Neural cell (in vitro differentiated cells): Measurements from ENCODE around the gene GPI. TPM values are rescaled to one million over a fixed set of nuclear protein-coding genes. Genes with fewer than 3 reads are reported as not detected.
A peak's percentile ranks its signal among the peaks of the same experiment; 100 is the strongest.

Experiments
- H2AFZ ChIP-seq: fragments of 200-600, 300-800 bp; sonication (generic), shearing (Covaris generic); 2 replicates; pipeline ENCODE4 v1.6.0; 2014; ENCODE audit warnings: low read depth, mild to moderate bottlenecking, antibody characterized with exemption, low read length, moderate library complexity
- H3F3A ChIP-seq: fragments of 200-600 bp; shearing (Covaris generic); 2 replicates; pipeline ENCODE4 v1.6.1; 2016; ENCODE audit warnings: mild to moderate bottlenecking, moderate library complexity, mixed read lengths, antibody characterized with exemption, low read length; ENCODE audit not compliant: insufficient read depth, poor library complexity, severe bottlenecking
- H3K27ac ChIP-seq: fragments of 200-600, 300-800 bp; sonication (generic), shearing (Covaris generic); 2 replicates; pipeline ENCODE4 v1.5.1; 2014; ENCODE audit warnings: mild to moderate bottlenecking, low read length, moderate library complexity
- H3K27me3 ChIP-seq: fragments of 300-800, 200-600 bp; sonication (generic), shearing (Covaris generic); 2 replicates; pipeline ENCODE4 v1.6.0; 2014; ENCODE audit warnings: mild to moderate bottlenecking, low read depth, low read length, moderate library complexity; ENCODE audit not compliant: insufficient read depth
- H3K36me3 ChIP-seq: fragments of 300-800, 200-600 bp; sonication (generic), shearing (Covaris generic); 2 replicates; pipeline ENCODE4 v1.5.1; 2014; ENCODE audit warnings: mild to moderate bottlenecking, antibody characterized with exemption, low read length, moderate library complexity; ENCODE audit not compliant: insufficient read depth
- H3K4me2 ChIP-seq: fragments of 300-800, 200-600 bp; sonication (generic), shearing (Covaris generic); 2 replicates; pipeline ENCODE4 v1.6.0; 2014; ENCODE audit warnings: mild to moderate bottlenecking, low read length
- H3K4me3 ChIP-seq: fragments of 300-800, 200-600 bp; sonication (generic), shearing (Covaris generic); 2 replicates; pipeline ENCODE4 v1.5.1; 2014; ENCODE audit warnings: mild to moderate bottlenecking, low read length, moderate library complexity
- H3K79me2 ChIP-seq: fragments of 200-600 bp; shearing (Covaris generic); replicated peaks from 2 replicates; pipeline ENCODE4 v1.6.0; 2014; ENCODE audit warnings: mild to moderate bottlenecking, low read length, moderate library complexity; ENCODE audit not compliant: insufficient read depth
- H3K9ac ChIP-seq: fragments of 300-800, 200-600 bp; sonication (generic), shearing (Covaris generic); 2 replicates; pipeline ENCODE4 v1.6.1; 2016; ENCODE audit warnings: mild to moderate bottlenecking, low read length, mixed read lengths
- H3K9me2 ChIP-seq: fragments of 200-600 bp; shearing (Covaris generic); 2 replicates; pipeline ENCODE4 v1.6.1; 2016; ENCODE audit warnings: mild to moderate bottlenecking, low read length, mixed read lengths; ENCODE audit not compliant: insufficient read depth
- H3K9me3 ChIP-seq: fragments of 200-600, 300-800 bp; sonication (generic), shearing (Covaris generic); 2 replicates; pipeline ENCODE4 v1.6.1; 2016; ENCODE audit warnings: mild to moderate bottlenecking, mixed run types, low read length, moderate library complexity, mixed read lengths
- H4K20me1 ChIP-seq: fragments of 200-600 bp; shearing (Covaris generic); 2 replicates; pipeline ENCODE4 v1.6.1; 2016; ENCODE audit warnings: mild to moderate bottlenecking, mixed run types; ENCODE audit not compliant: insufficient read depth
- CTCF ChIP-seq: fragments of 450-650 bp; IDR thresholded peaks from 2 replicates; pipeline ENCODE4 v1.5.1; 2014; ENCODE audit warnings: antibody characterized with exemption, mild to moderate bottlenecking, moderate library complexity; ENCODE audit not compliant: poor library complexity, severe bottlenecking
- EP300 ChIP-seq: fragments of 450-650 bp; conservative IDR thresholded peaks from 2 replicates; pipeline ENCODE4 v1.6.1; 2014; ENCODE audit warnings: antibody characterized with exemption, mild to moderate bottlenecking, moderate library complexity; ENCODE audit not compliant: poor library complexity, severe bottlenecking
- EZH2 ChIP-seq: fragments of 200-600, 300-800 bp; shearing (Covaris generic), sonication (generic); IDR thresholded peaks from 2 replicates; pipeline ENCODE4 v1.6.1; 2014; ENCODE audit warnings: antibody characterized with exemption, low read length, borderline replicate concordance, mild to moderate bottlenecking; ENCODE audit not compliant: insufficient read depth, poor library complexity, severe bottlenecking
- MXI1 ChIP-seq: fragments of 450-650 bp; conservative IDR thresholded peaks from 2 replicates; pipeline ENCODE4 v1.6.1; 2014; ENCODE audit warnings: antibody characterized with exemption, mild to moderate bottlenecking; ENCODE audit not compliant: poor library complexity, severe bottlenecking
- POLR2AphosphoS5 ChIP-seq: IDR thresholded peaks from 2 replicates; pipeline ENCODE4 v1.6.1; 2012
- RAD21 ChIP-seq: fragments of 450-650 bp; conservative IDR thresholded peaks from 2 replicates; pipeline ENCODE4 v1.6.1; 2014; ENCODE audit warnings: antibody characterized with exemption, mild to moderate bottlenecking, moderate library complexity
- REST ChIP-seq: IDR thresholded peaks from 2 replicates; pipeline ENCODE4 v1.6.1; 2012; ENCODE audit warnings: borderline replicate concordance
- SMC3 ChIP-seq: fragments of 450-650 bp; conservative IDR thresholded peaks from 2 replicates; pipeline ENCODE4 v1.6.1; 2014; ENCODE audit warnings: antibody characterized with exemption, mild to moderate bottlenecking, moderate library complexity; ENCODE audit not compliant: poor library complexity
- TAF1 ChIP-seq: IDR thresholded peaks from 2 replicates; pipeline ENCODE4 v1.6.1; 2012; ENCODE audit warnings: low read depth
- polyA plus RNA-seq: library from polyadenylated mRNA; depleted of rRNA; stranded (reverse); fragments of >200 nt; gene quantifications from 2 replicates; pipeline ENCODE4 v1.2.3, GENCODE V29; 2014

GPI gene
- polyA plus RNA-seq, 1 donor from 2014 or later: 113 TPM

GRCh38 chr19:34359954-34360315 is 5.1 kb upstream of the GPI start:
- no peak overlapping the region for H2AFZ ChIP-seq
- no peak overlapping the region for H3K4me2 ChIP-seq
- no peaks in the 10 kb centered on the region for H3K9me2 ChIP-seq
- no peaks in the 10 kb centered on the region for H3K79me2 ChIP-seq
- H3F3A ChIP-seq: no peaks in the 10 kb centered on the region
- H3K9me3 ChIP-seq: no peaks in the 10 kb centered on the region
- TF ChIP-seq EP300 (no peak), REST (no peak), TAF1 (no peak), RAD21 (no peak), EZH2 (no peak), SMC3 (no peak), POLR2AphosphoS5 (no peak), CTCF (no peak), MXI1 (no peak)
- peak overlapping the region; percentile 57 for H3K4me3 ChIP-seq
- no peak overlapping the region for H3K27ac ChIP-seq
- H3K27me3 ChIP-seq: no peaks in the 10 kb centered on the region
- H3K36me3 ChIP-seq: no peaks in the 10 kb centered on the region
- no peaks in the 10 kb centered on the region for H4K20me1 ChIP-seq
- no peak overlapping the region for H3K9ac ChIP-seq

- Histone ChIP-seq H3K9ac (no peak overlapping the region), H3K9me3 (no peaks in the 10 kb centered on the region), H3F3A (no peaks in the 10 kb centered on the region), H3K4me2 (no peak overlapping the region), H3K27ac (no peak overlapping the region), H3K4me3 (no peak overlapping the region), H4K20me1 (no peaks in the 10 kb centered on the region), H3K27me3 (no peaks in the 10 kb centered on the region), H3K9me2 (no peaks in the 10 kb centered on the region), H3K36me3 (no peaks in the 10 kb centered on the region), H2AFZ (no peak overlapping the region), H3K79me2 (no peaks in the 10 kb centered on the region)
- TF ChIP-seq RAD21 (no peak), REST (no peak), SMC3 (no peak), EP300 (no peak), POLR2AphosphoS5 (no peak), EZH2 (no peak), MXI1 (no peak), CTCF (no peak), TAF1 (no peak)
Measured at GRCh38 chr19:34360354-34360909, 4.6 kb upstream of the GPI start.
